PFSK-1 (cell line): ENCODE results near the gene GJE1.

Experiments
- POLR2AphosphoS5 ChIP-seq: IDR thresholded peaks from 2 replicates; pipeline ENCODE4 v1.6.1; 2012; ENCODE audit warnings: low read depth, mild to moderate bottlenecking, control low read depth, low read length, moderate library complexity
- SIN3A ChIP-seq: IDR thresholded peaks from 2 replicates; pipeline ENCODE4 v1.6.1; 2012; ENCODE audit warnings: mild to moderate bottlenecking, low read length, moderate library complexity, borderline replicate concordance; ENCODE audit not compliant: insufficient read depth
- TAF1 ChIP-seq: IDR thresholded peaks from 2 replicates; pipeline ENCODE4 v1.6.1; 2012; ENCODE audit warnings: low read length, control low read depth, borderline replicate concordance; ENCODE audit not compliant: insufficient read depth
- TF ChIP-seq, protein P1 (sequence below), 2 experiments: IDR thresholded peaks; 2 replicates each; pipeline versions ENCODE4 v1.6.1 to v1.8.0; 2011 to 2012; ENCODE audit warnings: low read depth in 2 of 2, low read length in 2 of 2, control low read depth in 1 of 2, inconsistent platforms in 1 of 2, mild to moderate bottlenecking in 1 of 2, moderate library complexity in 1 of 2; ENCODE audit not compliant: insufficient read depth in 1 of 2

DNA sequence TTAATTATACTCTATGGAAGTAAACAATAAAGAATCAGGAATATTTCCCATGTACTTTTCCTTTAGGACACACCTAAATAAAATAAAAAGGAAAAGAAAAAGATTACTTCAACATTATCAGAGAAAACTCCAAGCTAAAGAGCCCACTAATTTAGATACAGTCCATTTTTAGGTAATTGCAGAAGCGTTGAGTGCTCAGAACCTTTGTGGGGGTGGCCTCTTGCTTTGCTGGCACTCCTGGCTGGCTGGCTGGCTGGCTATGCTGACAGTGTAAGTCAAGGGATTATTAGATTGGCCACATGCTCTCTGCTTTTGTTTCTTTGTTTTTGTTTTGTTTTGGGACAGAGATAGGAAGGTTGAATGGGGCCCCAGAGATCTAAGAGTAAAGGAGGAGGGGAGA, at the start of gene GJE1:
- TF ChIP-seq POLR2AphosphoS5 (no peak), SIN3A (no peak), TAF1 (no peak)
- TF ChIP-seq, protein P1, sequence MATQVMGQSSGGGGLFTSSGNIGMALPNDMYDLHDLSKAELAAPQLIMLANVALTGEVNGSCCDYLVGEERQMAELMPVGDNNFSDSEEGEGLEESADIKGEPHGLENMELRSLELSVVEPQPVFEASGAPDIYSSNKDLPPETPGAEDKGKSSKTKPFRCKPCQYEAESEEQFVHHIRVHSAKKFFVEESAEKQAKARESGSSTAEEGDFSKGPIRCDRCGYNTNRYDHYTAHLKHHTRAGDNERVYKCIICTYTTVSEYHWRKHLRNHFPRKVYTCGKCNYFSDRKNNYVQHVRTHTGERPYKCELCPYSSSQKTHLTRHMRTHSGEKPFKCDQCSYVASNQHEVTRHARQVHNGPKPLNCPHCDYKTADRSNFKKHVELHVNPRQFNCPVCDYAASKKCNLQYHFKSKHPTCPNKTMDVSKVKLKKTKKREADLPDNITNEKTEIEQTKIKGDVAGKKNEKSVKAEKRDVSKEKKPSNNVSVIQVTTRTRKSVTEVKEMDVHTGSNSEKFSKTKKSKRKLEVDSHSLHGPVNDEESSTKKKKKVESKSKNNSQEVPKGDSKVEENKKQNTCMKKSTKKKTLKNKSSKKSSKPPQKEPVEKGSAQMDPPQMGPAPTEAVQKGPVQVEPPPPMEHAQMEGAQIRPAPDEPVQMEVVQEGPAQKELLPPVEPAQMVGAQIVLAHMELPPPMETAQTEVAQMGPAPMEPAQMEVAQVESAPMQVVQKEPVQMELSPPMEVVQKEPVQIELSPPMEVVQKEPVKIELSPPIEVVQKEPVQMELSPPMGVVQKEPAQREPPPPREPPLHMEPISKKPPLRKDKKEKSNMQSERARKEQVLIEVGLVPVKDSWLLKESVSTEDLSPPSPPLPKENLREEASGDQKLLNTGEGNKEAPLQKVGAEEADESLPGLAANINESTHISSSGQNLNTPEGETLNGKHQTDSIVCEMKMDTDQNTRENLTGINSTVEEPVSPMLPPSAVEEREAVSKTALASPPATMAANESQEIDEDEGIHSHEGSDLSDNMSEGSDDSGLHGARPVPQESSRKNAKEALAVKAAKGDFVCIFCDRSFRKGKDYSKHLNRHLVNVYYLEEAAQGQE (IDR thresholded peaks at IDR 0.05; ENCODE audit: insufficient read depth in 1 of 2, low read depth in 2 of 2, low read length in 2 of 2), result no peak
